SK-N-SH (cell line): ENCODE data around the gene TBCD. TPM values are rescaled to one million over a fixed set of nuclear protein-coding genes. Genes with fewer than 3 reads are reported as not detected.

Source experiments
- CTCF ChIA-PET: fragments of 300-600, 350-600 bp; formaldehyde crosslinking; extraction: SDS; loops from one replicate; lab custom pipeline; 2021; lab: Yijun Ruan, JAX
- POLR2A ChIA-PET: fragments of 350-600 bp; sonication (Branson Sonifier 250); formaldehyde crosslinking; extraction: SDS; loops from one replicate; lab custom pipeline; 2020; ENCODE audit warnings: antibody characterized with exemption, inconsistent platforms; lab: Yijun Ruan, JAX
- DNase-seq: peaks from one replicate; pipeline ENCODE4 v3.0.0; 2012
- H2AFZ ChIP-seq: fragments of 200-600 bp; sonication (generic); 2 replicates; pipeline ENCODE4 v1.8.1; 2016; ENCODE audit warnings: antibody characterized with exemption, mild to moderate bottlenecking, low read depth
- H3F3A ChIP-seq: fragments of 200-600 bp; sonication (generic); replicated peaks from 2 replicates; pipeline ENCODE3; 2016; ENCODE audit warnings: antibody characterized with exemption, mild to moderate bottlenecking; ENCODE audit not compliant: insufficient read depth
- H3K27ac ChIP-seq, 2 experiments: fragments of 200-500 bp in 1 of 2; fragments of 200-600 bp in 1 of 2; sonication (Bioruptor generic) in 1 of 2; sonication (generic), shearing (Covaris generic) in 1 of 2; 2 replicates each; pipeline versions ENCODE4 v1.5.1 to v1.6.1; 2014 to 2016; ENCODE audit warnings: low read depth in 2 of 2, inconsistent platforms in 1 of 2, low read length in 1 of 2, mild to moderate bottlenecking in 1 of 2, mixed read lengths in 1 of 2
- H3K27me3 ChIP-seq: fragments of 200-600 bp; sonication (generic), shearing (Covaris generic); 2 replicates; pipeline ENCODE4 v1.6.1; 2016; ENCODE audit warnings: mixed run types; ENCODE audit not compliant: insufficient read depth
- H3K36me3 ChIP-seq, 2 experiments: fragments of 200-500 bp in 1 of 2; fragments of 200-600 bp in 1 of 2; sonication (Bioruptor generic) in 1 of 2; sonication (generic) in 1 of 2; replicated peaks in 1 of 2; 2 replicates each; pipeline versions ENCODE3 to v1.5.1; 2014 to 2016; ENCODE audit warnings: low read length in 1 of 2, mild to moderate bottlenecking in 1 of 2; ENCODE audit not compliant: insufficient read depth in 2 of 2, control insufficient read depth in 1 of 2
- H3K4me1 ChIP-seq, 2 experiments: fragments of 200-500 bp in 1 of 2; fragments of 200-600 bp in 1 of 2; sonication (Bioruptor generic) in 1 of 2; sonication (generic), shearing (Covaris generic) in 1 of 2; 2 replicates each; pipeline versions ENCODE4 v1.5.1 to v1.6.1; 2014 to 2016; ENCODE audit warnings: low read depth in 1 of 2, low read length in 1 of 2, mixed run types in 1 of 2; ENCODE audit not compliant: insufficient read depth in 2 of 2, control insufficient read depth in 1 of 2
- H3K4me2 ChIP-seq: fragments of 200-600 bp; sonication (generic), shearing (Covaris generic); 2 replicates; pipeline ENCODE4 v1.6.1; 2017; ENCODE audit warnings: mixed run types
- H3K4me3 ChIP-seq, 2 experiments: fragments of 200-500 bp in 1 of 2; fragments of 200-600 bp in 1 of 2; sonication (Bioruptor generic) in 1 of 2; sonication (generic), shearing (Covaris generic) in 1 of 2; 2 replicates each; pipeline versions ENCODE4 v1.5.1 to v1.8.1; 2014 to 2016; ENCODE audit warnings: low read depth in 2 of 2, inconsistent platforms in 1 of 2, low read length in 1 of 2, mild to moderate bottlenecking in 1 of 2, mixed read lengths in 1 of 2, moderate library complexity in 1 of 2
- H3K79me2 ChIP-seq: fragments of 200-600 bp; sonication (generic); 2 replicates; pipeline ENCODE4 v1.8.1; 2017; ENCODE audit warnings: mild to moderate bottlenecking; ENCODE audit not compliant: insufficient read depth
- H3K9ac ChIP-seq: fragments of 200-600 bp; sonication (generic); 2 replicates; pipeline ENCODE4 v1.6.1; 2017; ENCODE audit warnings: mixed run types
- H3K9me2 ChIP-seq: fragments of 200-600 bp; sonication (generic); 2 replicates; pipeline ENCODE4 v1.6.1; 2017; ENCODE audit warnings: mixed run types
- H3K9me3 ChIP-seq: fragments of 200-600 bp; sonication (generic); 2 replicates; pipeline ENCODE4 v1.6.1; 2017; ENCODE audit warnings: mixed run types, mild to moderate bottlenecking, moderate library complexity
- H4K20me1 ChIP-seq: fragments of 200-600 bp; sonication (generic); 2 replicates; pipeline ENCODE4 v1.6.1; 2017; ENCODE audit warnings: mild to moderate bottlenecking, mixed run types; ENCODE audit not compliant: insufficient read depth
- CHD2 ChIP-seq: fragments of 150-350 bp; IDR thresholded peaks from 2 replicates; pipeline ENCODE4 v1.6.1; 2018; ENCODE audit warnings: low read length; ENCODE audit not compliant: partially characterized antibody
- EP300 ChIP-seq, 2 experiments: IDR thresholded peaks; 2 replicates each; pipeline versions ENCODE4 v1.4.0 to v1.6.1; 2012; ENCODE audit warnings: borderline replicate concordance in 1 of 2, low read depth in 1 of 2, low read length in 1 of 2
- FOXJ3 ChIP-seq: sonication (generic); formaldehyde crosslinking; IDR thresholded peaks from 2 replicates; pipeline ENCODE4 v1.5.1; 2020; ENCODE audit warnings: mild to moderate bottlenecking, missing genetic modification reagents
- FOXM1 ChIP-seq: IDR thresholded peaks from 2 replicates; pipeline ENCODE4 v1.4.0; 2012; ENCODE audit warnings: low read depth, mild to moderate bottlenecking
- GABPA ChIP-seq: IDR thresholded peaks from 2 replicates; pipeline ENCODE4 v1.4.0; 2012; ENCODE audit warnings: low read depth, mild to moderate bottlenecking
- GATA2 ChIP-seq: sonication (generic); formaldehyde crosslinking; IDR thresholded peaks from 2 replicates; pipeline ENCODE4 v1.5.0; 2020; ENCODE audit warnings: mild to moderate bottlenecking, missing genetic modification reagents
- JUND ChIP-seq: IDR thresholded peaks from 2 replicates; pipeline ENCODE4 v1.4.0; 2012
- MEF2A ChIP-seq: IDR thresholded peaks from 2 replicates; pipeline ENCODE4 v1.4.0; 2012; ENCODE audit warnings: low read depth, borderline replicate concordance
- NFIC ChIP-seq: IDR thresholded peaks from 2 replicates; pipeline ENCODE4 v1.4.0; 2012; ENCODE audit warnings: borderline replicate concordance
- RCOR1 ChIP-seq: fragments of 150-350 bp; IDR thresholded peaks from 2 replicates; pipeline ENCODE4 v1.6.1; 2017; ENCODE audit warnings: antibody characterized with exemption, low read length
- RFX5 ChIP-seq: IDR thresholded peaks from 2 replicates; pipeline ENCODE4 v1.6.1; 2012; ENCODE audit warnings: mild to moderate bottlenecking, improper control_type of control experiment, low read length
- YY1 ChIP-seq: IDR thresholded peaks from 2 replicates; pipeline ENCODE4 v1.4.0; 2012; ENCODE audit warnings: low read depth, mild to moderate bottlenecking
- WGBS: methylation state at CpG from one replicate; pipeline ENCODE4 v1.1.6; 2017; ENCODE audit warnings: low lambda C conversion rate; 5-methylcytosine and 5-hydroxymethylcytosine counted together
- polyA plus RNA-seq, 3 experiments: library from polyadenylated mRNA; depleted of rRNA; stranded (reverse); fragments of >200 nt; gene quantifications; 2 replicates each; pipeline ENCODE4 v1.2.3, GENCODE V29; 2012
- TF ChIP-seq, protein P1 (sequence below): fragments of 150-350 bp; IDR thresholded peaks from 2 replicates; pipeline ENCODE4 v1.6.1; 2017; ENCODE audit warnings: antibody characterized with exemption, low read length, low read depth, borderline replicate concordance
- TF ChIP-seq, protein P2 (sequence below): IDR thresholded peaks from 2 replicates; pipeline ENCODE4 v1.6.1; 2012; ENCODE audit warnings: mild to moderate bottlenecking, low read depth, low read length, moderate library complexity
- TF ChIP-seq, protein P3 (sequence below): IDR thresholded peaks from 2 replicates; pipeline ENCODE4 v1.4.0; 2012; ENCODE audit warnings: low read depth, borderline replicate concordance
- TF ChIP-seq, protein P4 (sequence below): fragments of 150-350 bp; IDR thresholded peaks from 2 replicates; pipeline ENCODE4 v1.6.1; 2016; ENCODE audit warnings: mild to moderate bottlenecking, low read depth, low read length
- TF ChIP-seq, protein P5 (sequence below): IDR thresholded peaks from 2 replicates; pipeline ENCODE4 v1.4.0; 2012; ENCODE audit warnings: low read depth

TBCD gene
- polyA plus RNA-seq, 1 of the 3 experiments (the other 2 are of a cell fraction) = 107 TPM

DNA sequence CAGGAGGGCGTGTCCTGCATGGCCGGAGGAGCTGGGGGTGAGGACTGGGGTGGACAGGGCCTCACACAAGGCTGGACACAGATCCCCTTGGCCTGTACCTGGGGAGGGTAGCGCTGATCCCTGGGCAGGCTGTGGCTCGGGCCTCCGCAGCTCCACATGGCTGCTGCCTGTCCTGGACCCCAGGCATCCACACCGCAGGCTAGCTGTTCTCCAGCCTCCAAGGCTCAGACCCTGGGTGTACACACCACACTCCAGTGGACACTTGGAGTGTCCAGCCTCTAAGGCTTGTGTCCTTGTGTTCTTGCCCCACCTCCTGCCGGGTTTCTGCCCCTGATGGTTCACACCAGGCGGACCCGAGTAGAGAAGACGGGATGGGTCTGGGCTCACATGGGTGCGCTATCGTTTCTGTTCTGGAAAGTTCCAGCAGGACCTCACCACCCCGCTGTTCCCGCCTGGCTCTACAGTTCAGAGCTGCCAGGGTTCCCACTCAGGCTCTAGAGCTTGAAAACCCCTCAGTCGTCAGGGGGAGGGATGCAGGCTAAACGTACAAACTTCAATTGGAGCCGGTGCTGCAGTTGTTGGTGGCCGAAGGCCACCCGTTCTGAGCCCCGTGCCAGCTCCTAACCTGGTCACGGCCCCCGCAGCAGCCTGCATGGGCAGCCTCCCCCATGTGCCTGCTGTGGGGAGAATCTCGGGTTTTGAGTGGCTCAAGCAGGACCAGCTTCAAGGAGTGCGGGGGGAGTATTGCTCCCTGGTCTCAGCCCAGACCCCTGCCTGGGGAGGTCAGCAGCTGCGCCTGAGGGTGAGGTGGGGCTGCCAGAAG, 42.0 kb upstream of the TBCD start:
- WGBS = 79% methylated on average over 18 of the region's 25 CpGs
- Histone ChIP-seq H3K27me3 (no peaks in the 10 kb centered on the region), H3K27ac (no peak overlapping the region), H4K20me1 (no peaks in the 10 kb centered on the region), H3K9ac (no peak overlapping the region), H3K4me2 (no peak overlapping the region), H3K9me3 (no peaks in the 10 kb centered on the region), H3K9me2 (no peaks in the 10 kb centered on the region), H2AFZ (no peak overlapping the region)
- POLR2A ChIA-PET = no interaction called here
- CTCF ChIA-PET = no interaction called here
- DNase-seq = no peak
- TF ChIP-seq FOXJ3 (CRISPR knock-in tag) (no peak), YY1 (no peak), GABPA (no peak), RFX5 (no peak), JUND (no peak), MEF2A (no peak), RCOR1 (no peak), CHD2 (no peak), EP300 (IDR thresholded peaks at IDR 0.05; ENCODE audit: borderline replicate concordance in 1 of 2, low read depth in 1 of 2, low read length in 1 of 2) (no peak), GATA2 (CRISPR knock-in tag) (no peak), NFIC (no peak), FOXM1 (no peak)
- TF ChIP-seq, protein P1, sequence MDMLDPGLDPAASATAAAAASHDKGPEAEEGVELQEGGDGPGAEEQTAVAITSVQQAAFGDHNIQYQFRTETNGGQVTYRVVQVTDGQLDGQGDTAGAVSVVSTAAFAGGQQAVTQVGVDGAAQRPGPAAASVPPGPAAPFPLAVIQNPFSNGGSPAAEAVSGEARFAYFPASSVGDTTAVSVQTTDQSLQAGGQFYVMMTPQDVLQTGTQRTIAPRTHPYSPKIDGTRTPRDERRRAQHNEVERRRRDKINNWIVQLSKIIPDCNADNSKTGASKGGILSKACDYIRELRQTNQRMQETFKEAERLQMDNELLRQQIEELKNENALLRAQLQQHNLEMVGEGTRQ = no peak
- TF ChIP-seq, protein P2, sequence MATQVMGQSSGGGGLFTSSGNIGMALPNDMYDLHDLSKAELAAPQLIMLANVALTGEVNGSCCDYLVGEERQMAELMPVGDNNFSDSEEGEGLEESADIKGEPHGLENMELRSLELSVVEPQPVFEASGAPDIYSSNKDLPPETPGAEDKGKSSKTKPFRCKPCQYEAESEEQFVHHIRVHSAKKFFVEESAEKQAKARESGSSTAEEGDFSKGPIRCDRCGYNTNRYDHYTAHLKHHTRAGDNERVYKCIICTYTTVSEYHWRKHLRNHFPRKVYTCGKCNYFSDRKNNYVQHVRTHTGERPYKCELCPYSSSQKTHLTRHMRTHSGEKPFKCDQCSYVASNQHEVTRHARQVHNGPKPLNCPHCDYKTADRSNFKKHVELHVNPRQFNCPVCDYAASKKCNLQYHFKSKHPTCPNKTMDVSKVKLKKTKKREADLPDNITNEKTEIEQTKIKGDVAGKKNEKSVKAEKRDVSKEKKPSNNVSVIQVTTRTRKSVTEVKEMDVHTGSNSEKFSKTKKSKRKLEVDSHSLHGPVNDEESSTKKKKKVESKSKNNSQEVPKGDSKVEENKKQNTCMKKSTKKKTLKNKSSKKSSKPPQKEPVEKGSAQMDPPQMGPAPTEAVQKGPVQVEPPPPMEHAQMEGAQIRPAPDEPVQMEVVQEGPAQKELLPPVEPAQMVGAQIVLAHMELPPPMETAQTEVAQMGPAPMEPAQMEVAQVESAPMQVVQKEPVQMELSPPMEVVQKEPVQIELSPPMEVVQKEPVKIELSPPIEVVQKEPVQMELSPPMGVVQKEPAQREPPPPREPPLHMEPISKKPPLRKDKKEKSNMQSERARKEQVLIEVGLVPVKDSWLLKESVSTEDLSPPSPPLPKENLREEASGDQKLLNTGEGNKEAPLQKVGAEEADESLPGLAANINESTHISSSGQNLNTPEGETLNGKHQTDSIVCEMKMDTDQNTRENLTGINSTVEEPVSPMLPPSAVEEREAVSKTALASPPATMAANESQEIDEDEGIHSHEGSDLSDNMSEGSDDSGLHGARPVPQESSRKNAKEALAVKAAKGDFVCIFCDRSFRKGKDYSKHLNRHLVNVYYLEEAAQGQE = no peak
- TF ChIP-seq, protein P3, sequence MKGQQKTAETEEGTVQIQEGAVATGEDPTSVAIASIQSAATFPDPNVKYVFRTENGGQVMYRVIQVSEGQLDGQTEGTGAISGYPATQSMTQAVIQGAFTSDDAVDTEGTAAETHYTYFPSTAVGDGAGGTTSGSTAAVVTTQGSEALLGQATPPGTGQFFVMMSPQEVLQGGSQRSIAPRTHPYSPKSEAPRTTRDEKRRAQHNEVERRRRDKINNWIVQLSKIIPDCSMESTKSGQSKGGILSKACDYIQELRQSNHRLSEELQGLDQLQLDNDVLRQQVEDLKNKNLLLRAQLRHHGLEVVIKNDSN = no peak
- TF ChIP-seq, protein P4, sequence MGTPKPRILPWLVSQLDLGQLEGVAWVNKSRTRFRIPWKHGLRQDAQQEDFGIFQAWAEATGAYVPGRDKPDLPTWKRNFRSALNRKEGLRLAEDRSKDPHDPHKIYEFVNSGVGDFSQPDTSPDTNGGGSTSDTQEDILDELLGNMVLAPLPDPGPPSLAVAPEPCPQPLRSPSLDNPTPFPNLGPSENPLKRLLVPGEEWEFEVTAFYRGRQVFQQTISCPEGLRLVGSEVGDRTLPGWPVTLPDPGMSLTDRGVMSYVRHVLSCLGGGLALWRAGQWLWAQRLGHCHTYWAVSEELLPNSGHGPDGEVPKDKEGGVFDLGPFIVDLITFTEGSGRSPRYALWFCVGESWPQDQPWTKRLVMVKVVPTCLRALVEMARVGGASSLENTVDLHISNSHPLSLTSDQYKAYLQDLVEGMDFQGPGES = no peak
- TF ChIP-seq, protein P5, sequence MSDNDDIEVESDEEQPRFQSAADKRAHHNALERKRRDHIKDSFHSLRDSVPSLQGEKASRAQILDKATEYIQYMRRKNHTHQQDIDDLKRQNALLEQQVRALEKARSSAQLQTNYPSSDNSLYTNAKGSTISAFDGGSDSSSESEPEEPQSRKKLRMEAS = no peak
- TF ChIP-seq, all 33 proteins: peak for 0
- no peaks in the 10 kb centered on the region for H3K79me2 ChIP-seq
- H3K4me1 ChIP-seq = no peaks in the 10 kb centered on the region
- H3F3A ChIP-seq = peaks cover 10% of the 10 kb centered on the region
- no peak overlapping the region for H3K4me3 ChIP-seq
- no peaks in the 10 kb centered on the region for H3K36me3 ChIP-seq
